HG03469 (cell line): ENCODE results near the gene POLR3A.

Experiments
- ATAC-seq: cut with Tn5 transposase; IDR thresholded peaks from one replicate; pipeline ENCODE4 v1.9.1; 2021; ENCODE audit warnings: mild to moderate bottlenecking, moderate library complexity, moderate number of reproducible peaks; ENCODE audit not compliant: unreplicated experiment

Gene POLR3A

DNA sequence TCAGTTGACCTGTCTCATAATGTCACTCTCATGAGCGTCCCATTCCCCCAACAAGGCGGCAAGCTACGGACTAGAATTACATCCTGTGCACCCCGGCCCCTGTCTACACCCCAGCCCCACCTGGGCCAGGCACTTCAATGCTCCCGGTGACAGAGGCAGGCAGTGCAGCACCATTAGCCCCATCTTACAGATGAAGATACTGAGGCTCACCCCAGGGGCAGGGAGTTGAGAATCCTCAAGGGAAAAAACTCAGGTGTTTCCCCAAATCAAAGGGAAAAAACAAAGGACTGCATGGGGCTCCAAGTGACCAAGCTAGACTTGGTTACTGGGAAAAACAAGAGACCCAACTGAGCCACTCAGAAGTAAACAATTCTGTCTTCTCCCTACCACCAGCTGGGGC lies 107.3 kb downstream of the POLR3A start:
- no peak for ATAC-seq

DNA sequence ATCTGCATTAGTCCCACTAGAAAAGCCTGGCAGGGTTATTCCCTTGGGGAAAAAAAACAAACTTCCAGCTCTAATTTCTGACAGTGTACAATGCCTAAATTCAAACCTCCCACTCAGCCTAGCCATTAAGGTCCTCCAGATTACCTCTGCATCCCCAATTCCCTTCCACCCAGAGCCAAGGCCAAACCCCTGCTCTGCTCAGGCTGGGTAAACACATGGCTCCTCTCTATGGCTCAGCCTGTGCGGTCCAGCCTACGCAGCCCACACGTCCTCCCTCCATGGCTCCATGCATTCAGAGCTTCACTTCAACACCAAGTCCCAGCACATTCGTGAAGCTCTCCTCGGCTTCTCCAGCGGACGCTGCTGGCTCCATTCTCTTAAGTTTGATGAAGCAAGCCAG lies 107.9 kb downstream of the POLR3A start:
- no peak for ATAC-seq

DNA sequence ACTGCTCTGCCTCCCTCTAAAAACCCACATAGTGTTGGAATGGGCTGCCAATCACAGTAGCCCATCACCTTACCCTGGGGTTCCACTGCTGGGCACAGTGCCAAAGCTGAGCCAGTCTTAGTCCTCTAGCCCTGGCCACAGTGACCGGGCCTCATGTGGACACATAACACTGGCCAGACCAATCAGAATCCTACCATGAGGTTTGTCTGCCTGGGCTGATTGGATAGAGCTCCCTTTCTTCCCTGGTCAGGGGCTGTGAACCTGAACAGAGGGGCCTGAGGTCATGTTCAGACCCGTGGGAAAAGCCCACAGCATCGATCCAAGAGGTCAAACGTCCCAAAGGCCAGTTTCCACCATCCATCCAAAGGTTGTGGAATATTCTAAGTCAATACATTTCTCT lies 108.8 kb downstream of the POLR3A start:
- no peak for ATAC-seq

DNA sequence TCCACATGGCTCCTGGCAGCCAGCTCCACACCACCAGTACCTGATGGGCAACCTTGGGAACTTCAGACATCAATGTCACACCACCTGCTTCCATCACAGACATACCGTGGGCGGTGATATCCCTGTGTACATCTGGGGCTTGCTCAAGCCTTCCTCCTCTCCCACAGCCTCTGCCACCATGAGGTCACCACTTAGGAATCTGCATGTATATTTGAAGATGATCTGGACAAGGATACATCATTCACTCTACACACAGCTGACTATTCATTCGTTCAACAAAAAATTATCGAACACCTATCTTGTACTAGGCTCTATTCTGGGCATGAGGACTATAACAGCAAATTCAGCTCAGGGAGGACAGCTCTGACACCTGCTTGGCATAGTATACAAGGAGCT lies 109.6 kb downstream of the POLR3A start:
- ATAC-seq: no peak
